Measurements from ENCODE around the gene PIGB. TPM values are rescaled to one million over a fixed set of nuclear protein-coding genes. Genes with fewer than 3 reads are reported as not detected.

The PIGB gene
- total and polyA plus RNA-seq, 2 of the 8 experiments (the other 6 are each of a cell fraction or from before 2014, with no cell fraction given), result 4.3 to 11.7 TPM

GRCh38 chr15:55403531-55403930, 84.5 kb downstream of the PIGB start:
- Histone ChIP-seq H4K91ac (replicated peaks; ENCODE audit: insufficient read length, low read length) (no peak overlapping the region), H4K20me1 (replicated peaks in 1 of 2; ENCODE audit: control insufficient read depth in 1 of 2, insufficient read depth in 2 of 2, low read length in 2 of 2) (no peaks in the 10 kb centered on the region)

More at GRCh38 chr15:55403531-55403930, 84.5 kb downstream of the PIGB start:
- H3K4ac ChIP-seq (replicated peaks; ENCODE audit: insufficient read length, low read depth, low read length), result no peak overlapping the region
- no peak overlapping the region for H3K23ac ChIP-seq (ENCODE audit: insufficient read length)
- H2BK12ac ChIP-seq (ENCODE audit: low read depth, low read length), result no peak overlapping the region
- H3K23me2 ChIP-seq (ENCODE audit: low read depth, low read length), result peaks cover 8% of the 10 kb centered on the region; the same call in 1 of the 2 replicates
- no peak for TF ChIP-seq CHD2 (IDR thresholded peaks at IDR 0.05; ENCODE audit: low read length)
- TF ChIP-seq HDAC6 (IDR thresholded peaks at IDR 0.05; ENCODE audit: low read depth, low read length), result no peak
- no peak for TF ChIP-seq CEBPB (IDR thresholded peaks at IDR 0.05; ENCODE audit: low read depth, low read length)
- TF ChIP-seq KDM1A (IDR thresholded peaks at IDR 0.05; ENCODE audit: borderline replicate concordance, low read length), result no peak
- no peak for TF ChIP-seq SP2 (IDR thresholded peaks at IDR 0.05; ENCODE audit: low read length)
- TF ChIP-seq TAF1 (IDR thresholded peaks at IDR 0.05; ENCODE audit: low read depth, low read length), result no peak
- no peak for TF ChIP-seq JUND (IDR thresholded peaks at IDR 0.05; ENCODE audit: low read length)
- no peak for TF ChIP-seq ATF3 (IDR thresholded peaks at IDR 0.05; ENCODE audit: insufficient read depth, low read depth, low read length)
- TF ChIP-seq TBP (IDR thresholded peaks at IDR 0.05; ENCODE audit: low read depth, low read length), result no peak
- TF ChIP-seq YY1 (IDR thresholded peaks at IDR 0.05; ENCODE audit: low read depth, low read length), result no peak
- no peak for TF ChIP-seq POLR2A (IDR thresholded peaks at IDR 0.05; ENCODE audit: control extremely low read depth in 1 of 2, low read depth in 2 of 2, low read length in 2 of 2)
- H3K9me3 ChIP-seq (ENCODE audit: insufficient read depth in 2 of 2, low read depth in 1 of 2, low read length in 1 of 2), result no peaks in the 10 kb centered on the region
- H3K56ac ChIP-seq (replicated peaks; ENCODE audit: insufficient read length, low read depth, low read length), result no peak overlapping the region
- CTCF ChIA-PET (ENCODE audit: partially characterized antibody), result no interaction called here
- POLR2A ChIA-PET (ENCODE audit: partially characterized antibody), result interaction anchor here (1.6 kb wide), 1 partner anchor 207 kb away, joined by 5 read pairs; the partner anchor contains the start of gene RSL24D1
- H2AFZ ChIP-seq (ENCODE audit: low read length), result no peak overlapping the region
- no peak overlapping the region for H3K14ac ChIP-seq (ENCODE audit: insufficient read length)
- H3K4me2 ChIP-seq (ENCODE audit: insufficient read depth in 1 of 2, low read depth in 2 of 2, low read length in 2 of 2), result no peak overlapping the region
- H3K79me2 ChIP-seq (ENCODE audit: control insufficient read depth in 1 of 2, insufficient read depth in 2 of 2, low read length in 2 of 2), result no peaks in the 10 kb centered on the region
- H3K79me1 ChIP-seq (ENCODE audit: low read depth, low read length), result no peaks in the 10 kb centered on the region
- H4K5ac ChIP-seq (ENCODE audit: insufficient read length, low read depth, low read length), result no peak overlapping the region
- H3K4me1 ChIP-seq (replicated peaks in 1 of 4; ENCODE audit: control insufficient read depth in 3 of 4, insufficient read depth in 4 of 4, low read length in 3 of 4), result no peaks in the 10 kb centered on the region; a peak in 1 of 7 replicates
- H2BK15ac ChIP-seq (ENCODE audit: low read length), result no peak overlapping the region
- H3K27ac ChIP-seq (ENCODE audit: low read depth, low read length), result no peak overlapping the region
- H3K4me3 ChIP-seq (ENCODE audit: extremely low read depth in 1 of 4, insufficient read depth in 2 of 4, low read depth in 3 of 4, low read length in 4 of 4), result no peak overlapping the region
- FAIRE-seq (no peak), DNase-seq (ENCODE audit: low read depth in 1 of 2, low spot score in 2 of 2) (no peak)
- no peak overlapping the region for H2BK120ac ChIP-seq (replicated peaks; ENCODE audit: low read depth, low read length)
- no peak overlapping the region for H3K18ac ChIP-seq (ENCODE audit: extremely low read depth, low read length)
- no peak overlapping the region for H2BK5ac ChIP-seq (ENCODE audit: low read depth, low read length)
- H2AK5ac ChIP-seq (ENCODE audit: low read depth, low read length), result no peak overlapping the region
- no peaks in the 10 kb centered on the region for H3K36me3 ChIP-seq (ENCODE audit: control insufficient read depth in 2 of 4, insufficient read depth in 4 of 4, low read length in 3 of 4)
- H3K27me3 ChIP-seq (replicated peaks in 1 of 4; ENCODE audit: control insufficient read depth in 3 of 4, extremely low read depth in 1 of 4, insufficient read depth in 3 of 4, low read length in 3 of 4), result no peaks in the 10 kb centered on the region
- no peak overlapping the region for H2BK20ac ChIP-seq (ENCODE audit: low read length)
- H3K9ac ChIP-seq (replicated peaks in 1 of 4; ENCODE audit: extremely low read depth in 1 of 4, low read depth in 3 of 4, low read length in 3 of 4), result no peak overlapping the region
- no peak overlapping the region for H4K8ac ChIP-seq (ENCODE audit: extremely low read depth, insufficient read depth, low read length)

Data from H1 (cell line).